HepG2 (cell line): ENCODE data around the gene PHACTR1. TPM values are rescaled to one million over a fixed set of nuclear protein-coding genes. Genes with fewer than 3 reads are reported as not detected.

Experiments
- ATAC-seq: fragments of 200-7000 bp; cut with Tn5 transposase; 3 replicates; pipeline ENCODE4 v1.9.1; 2020; ENCODE audit warnings: mild to moderate bottlenecking, moderate library complexity
- BruUV-seq: library from RNA; stranded (reverse); fragments of 400-500 nt; replicated peaks from 2 replicates; lab custom pipeline; 2021; lab: Mats Ljungman, UMichigan
- CTCF ChIA-PET: fragments of 300-600 bp; formaldehyde crosslinking; extraction: SDS; loops from one replicate; lab custom pipeline; 2021; ENCODE audit warnings: low total read pairs, inconsistent platforms, low intra/inter-chr PET ratio; lab: Yijun Ruan, JAX
- POLR2A ChIA-PET: fragments of 350-600 bp; sonication (Branson Sonifier 250); formaldehyde crosslinking; loops from one replicate; lab custom pipeline; 2020; ENCODE audit warnings: antibody characterized with exemption, inconsistent platforms; lab: Yijun Ruan, JAX
- DNase-seq: peaks from one replicate; pipeline ENCODE4 v3.0.0-alpha.2; 2015; ENCODE audit warnings: low spot score
- FAIRE-seq: peaks from 3 replicates; lab custom pipeline; 2011; peaks lifted over from hg19 to GRCh38; lab: Jason Lieb, UNC
- H2AFZ ChIP-seq: one replicate; pipeline ENCODE4 v1.6.1; 2011; ENCODE audit warnings: low read length, inconsistent platforms
- H3K27ac ChIP-seq: fragments of 300-600 bp; 3 replicates; pipeline ENCODE4 v1.8.0; 2011; ENCODE audit warnings: mixed run types, mild to moderate bottlenecking, mixed read lengths, low read length, inconsistent platforms; ENCODE audit not compliant: insufficient read depth; ENCODE audit errors: extremely low read length
- H3K27me3 ChIP-seq, 2 experiments: fragments of 200-600 bp in 1 of 2; 2 replicates in 1 of 2; 3 replicates in 1 of 2; pipeline versions ENCODE4 v1.6.0 to v1.8.0; 2011; ENCODE audit warnings: low read length in 2 of 2, mild to moderate bottlenecking in 2 of 2, moderate library complexity in 2 of 2, inconsistent platforms in 1 of 2; ENCODE audit not compliant: insufficient read depth in 2 of 2, control insufficient read depth in 1 of 2
- H3K36me3 ChIP-seq, 2 experiments: fragments of 200-600 bp in 1 of 2; replicated peaks in 1 of 2; 2 replicates in 1 of 2; 3 replicates in 1 of 2; pipeline versions ENCODE4 v1.5.1 to v1.8.0; 2011; ENCODE audit warnings: low read length in 2 of 2, inconsistent platforms in 1 of 2; ENCODE audit not compliant: insufficient read depth in 2 of 2, control insufficient read depth in 1 of 2
- H3K4me1 ChIP-seq: 2 replicates; pipeline ENCODE4 v1.5.1; 2012; ENCODE audit warnings: low read length, inconsistent platforms; ENCODE audit not compliant: insufficient read depth
- H3K4me2 ChIP-seq: 2 replicates; pipeline ENCODE4 v1.6.0; 2011; ENCODE audit warnings: low read depth, low read length, inconsistent platforms
- H3K4me3 ChIP-seq, 3 experiments: fragments of 200-600 bp in 1 of 3; sonication (generic), shearing (Covaris generic) in 1 of 3; replicated peaks in 1 of 3; 2 replicates each; pipeline ENCODE4 v1.5.1; 2011 to 2016; ENCODE audit warnings: low read length in 3 of 3, inconsistent platforms in 2 of 3, low read depth in 2 of 3, mild to moderate bottlenecking in 2 of 3, control low read depth in 1 of 3, mixed read lengths in 1 of 3; ENCODE audit not compliant: insufficient read depth in 1 of 3
- H3K79me2 ChIP-seq: one replicate; pipeline ENCODE4 v1.6.1; 2011; ENCODE audit warnings: low read length, inconsistent platforms; ENCODE audit not compliant: insufficient read depth
- H3K9ac ChIP-seq: 2 replicates; pipeline ENCODE4 v1.6.0; 2011; ENCODE audit warnings: mild to moderate bottlenecking, low read depth, low read length, inconsistent platforms; ENCODE audit not compliant: insufficient read depth
- H3K9me3 ChIP-seq: 2 replicates; pipeline ENCODE4 v1.5.1; 2012; ENCODE audit warnings: mild to moderate bottlenecking, low read length
- H4K20me1 ChIP-seq: 2 replicates; pipeline ENCODE4 v1.6.0; 2011; ENCODE audit warnings: inconsistent platforms, mild to moderate bottlenecking, low read length, moderate library complexity; ENCODE audit not compliant: insufficient read depth
- FOSL2 ChIP-seq: sonication (generic); formaldehyde crosslinking; IDR thresholded peaks from 2 replicates; pipeline ENCODE4 v1.4.0; 2020; ENCODE audit warnings: missing genetic modification reagents
- HNF4G ChIP-seq, 2 experiments: sonication (generic) in 1 of 2; formaldehyde crosslinking in 1 of 2; IDR thresholded peaks; 2 replicates each; pipeline versions ENCODE4 v1.4.0 to v1.6.1; 2011 to 2020; ENCODE audit warnings: borderline replicate concordance in 2 of 2, low read depth in 2 of 2, mild to moderate bottlenecking in 2 of 2, low read length in 1 of 2, missing genetic modification reagents in 1 of 2, moderate library complexity in 1 of 2
- MAFK ChIP-seq, 2 experiments: IDR thresholded peaks in 1 of 2; conservative IDR thresholded peaks in 1 of 2; 2 replicates each; pipeline ENCODE4 v1.6.1; 2011; ENCODE audit warnings: improper control_type of control experiment in 2 of 2, low read length in 2 of 2
- PHF20 ChIP-seq: sonication (generic); formaldehyde crosslinking; IDR thresholded peaks from 2 replicates; pipeline ENCODE4 v1.5.0; 2020; ENCODE audit warnings: mild to moderate bottlenecking, missing genetic modification reagents
- SATB2 ChIP-seq: sonication (generic); formaldehyde crosslinking; IDR thresholded peaks from 2 replicates; pipeline ENCODE4 v1.5.0; 2020; ENCODE audit warnings: missing genetic modification reagents
- SNAI1 ChIP-seq: sonication (generic); formaldehyde crosslinking; IDR thresholded peaks from 2 replicates; pipeline ENCODE4 v1.5.0; 2020; ENCODE audit warnings: mild to moderate bottlenecking, missing genetic modification reagents, borderline replicate concordance
- TRIM24 ChIP-seq: sonication (generic); formaldehyde crosslinking; IDR thresholded peaks from 2 replicates; pipeline ENCODE4 v1.8.0; 2022; ENCODE audit warnings: mild to moderate bottlenecking, missing genetic modification reagents
- ZNF496 ChIP-seq: sonication (generic); formaldehyde crosslinking; IDR thresholded peaks from 2 replicates; pipeline ENCODE4 v1.8.1; 2023; ENCODE audit warnings: mild to moderate bottlenecking, moderate library complexity, missing genetic modification reagents; ENCODE audit not compliant: insufficient replicate concordance
- ZNF605 ChIP-seq: sonication (generic); formaldehyde crosslinking; IDR thresholded peaks from 2 replicates; pipeline ENCODE4 v1.8.0; 2022; ENCODE audit warnings: mild to moderate bottlenecking, missing genetic modification reagents
- ZNF713 ChIP-seq: sonication (generic); formaldehyde crosslinking; IDR thresholded peaks from 2 replicates; pipeline ENCODE4 v1.4.0; 2020; ENCODE audit warnings: mild to moderate bottlenecking, missing genetic modification reagents
- ZNF782 ChIP-seq: sonication (generic); formaldehyde crosslinking; IDR thresholded peaks from 2 replicates; pipeline ENCODE4 v1.4.0; 2020; ENCODE audit warnings: missing genetic modification reagents, mild to moderate bottlenecking, borderline replicate concordance
- ZNF841 ChIP-seq: sonication (generic); formaldehyde crosslinking; IDR thresholded peaks from 2 replicates; pipeline ENCODE4 v1.8.1; 2023; ENCODE audit warnings: missing genetic modification reagents, borderline replicate concordance
- WGBS: methylation state at CpG from one replicate; pipeline ENCODE4 v1.1.6; 2017; ENCODE audit warnings: low lambda C conversion rate; 5-methylcytosine and 5-hydroxymethylcytosine counted together
- in situ Hi-C: cut with HindIII; loops from 2 replicates; pipeline ENCODE4 v1.10.0; 2017; ENCODE audit warnings: low pct_unique_long_range_greater_than_20kb; ENCODE audit not compliant: extremely low pct_ligation_motif_present
- intact Hi-C: fragments of 100-400 bp; cut with micrococcal nuclease; formaldehyde crosslinking; loops from one replicate; pipeline ENCODE4 v1.10.0; 2022; ENCODE audit not compliant: unreplicated experiment
- polyA plus RNA-seq, 8 experiments: library from polyadenylated mRNA; depleted of rRNA in 3 of 8; stranded (reverse) in 7 of 8; unstranded in 1 of 8; fragments of >200 nt; fragmentation: Illumina TruSeq in 4 of 8; extraction: Trizol in 4 of 8; gene quantifications; 2 replicates each; pipeline versions ENCODE4 v1.2.1 to v1.2.3, GENCODE V29; 2011 to 2016; ENCODE audit warnings: low read depth in 4 of 8, missing spikeins in 1 of 8, mixed read lengths in 1 of 8; ENCODE audit not compliant: insufficient read depth in 1 of 8
- total RNA-seq, 5 experiments: library from RNA; depleted of rRNA; stranded (reverse); fragments of >200 nt; fragmentation: Illumina TruSeq; extraction: Trizol; gene quantifications; 2 replicates each; pipeline ENCODE4 v1.2.3, GENCODE V29; 2016; ENCODE audit warnings: low read depth in 1 of 5
- TF ChIP-seq, protein P1 (sequence below): sonication (generic); formaldehyde crosslinking; IDR thresholded peaks from 2 replicates; pipeline ENCODE4 v1.4.0; 2020; ENCODE audit warnings: missing genetic modification reagents, borderline replicate concordance

PHACTR1 gene
- total and polyA plus RNA-seq, 2 of the 13 experiments (the other 11 are each of a cell fraction or from before 2014, with no cell fraction given), result 0.09 TPM; not detected in 1

DNA sequence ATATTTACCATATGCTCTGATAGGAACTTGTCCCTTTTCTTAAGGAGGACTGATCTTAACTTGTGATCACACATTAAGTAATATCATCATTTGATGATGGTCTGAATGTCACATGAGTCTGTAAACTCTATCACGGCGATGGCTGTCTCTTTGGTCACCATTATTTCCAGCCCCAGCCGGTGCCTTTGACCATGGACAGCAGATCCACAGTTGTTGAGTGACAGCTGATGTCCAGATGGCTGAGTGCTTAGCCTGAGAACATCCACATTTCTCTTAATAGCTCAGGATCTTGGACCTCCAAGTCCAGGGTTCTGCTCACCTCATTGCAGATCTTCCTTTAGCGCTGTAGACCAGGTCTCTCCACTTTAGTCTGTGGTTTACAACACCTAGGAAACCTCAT lies 440.7 kb downstream of the PHACTR1 start:
- H3K4me1 ChIP-seq, result no peaks in the 10 kb centered on the region
- no peak overlapping the region for H3K4me2 ChIP-seq
- peaks cover 4 to 17% of the 10 kb centered on the region in 2 experiments; a peak in 3 of 5 replicates for H3K27me3 ChIP-seq
- H3K9ac ChIP-seq, result no peak overlapping the region
- no peaks in the 10 kb centered on the region for H3K79me2 ChIP-seq
- TF ChIP-seq SNAI1 (CRISPR knock-in tag), result no peak
- TF ChIP-seq HNF4G (IDR thresholded peaks at IDR 0.05; ENCODE audit: borderline replicate concordance, low read depth, low read length), result no peak
- TF ChIP-seq HNF4G (CRISPR knock-in tag; IDR thresholded peaks at IDR 0.05; ENCODE audit: borderline replicate concordance, low read depth), result no peak
- TF ChIP-seq ZNF496 (CRISPR knock-in tag), result no peak
- H3K9me3 ChIP-seq, result no peaks in the 10 kb centered on the region
- no peak overlapping the region for H2AFZ ChIP-seq
- in situ Hi-C loops (no loop called here), intact Hi-C loops (no loop called here)
- ATAC-seq (no peak), FAIRE-seq (no peak), DNase-seq (no peak)
- 66% methylated on average over 4 of the region's 4 CpGs for WGBS
- no TSS peak for BruUV-seq
- no peaks in the 10 kb centered on the region for H4K20me1 ChIP-seq
- POLR2A ChIA-PET, result no interaction called here
- H3K4me3 ChIP-seq, result no peak overlapping the region
- no peaks in the 10 kb centered on the region for H3K36me3 ChIP-seq
- no peak overlapping the region for H3K27ac ChIP-seq
- CTCF ChIA-PET, result no interaction called here

DNA sequence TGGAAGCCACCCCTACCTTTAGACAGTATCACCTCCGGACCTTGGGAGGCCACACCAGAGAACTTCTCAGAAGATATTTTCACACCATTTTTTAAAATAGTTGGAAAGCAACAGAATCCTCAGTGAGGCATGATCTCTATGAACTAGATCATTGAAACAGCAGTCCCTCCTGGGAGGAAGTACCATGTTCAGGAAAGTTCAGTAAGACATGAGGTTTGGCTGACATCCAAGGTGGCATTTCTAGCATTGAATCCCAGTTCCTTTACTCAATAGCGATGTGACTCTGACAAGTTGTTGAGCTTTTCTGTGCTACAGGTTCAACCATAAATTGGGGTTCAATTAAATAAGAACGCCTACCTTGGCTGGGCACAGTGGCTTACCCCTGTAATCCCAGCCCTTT lies 442.7 kb downstream of the PHACTR1 start:
- intact Hi-C loops, result no loop called here
- in situ Hi-C loops, result no loop called here
- Histone ChIP-seq H3K36me3 (no peaks in the 10 kb centered on the region), H3K4me3 (no peak overlapping the region), H2AFZ (no peak overlapping the region), H3K4me2 (no peak overlapping the region), H3K4me1 (no peaks in the 10 kb centered on the region), H3K9me3 (no peaks in the 10 kb centered on the region), H3K27me3 (peaks cover 2 to 22% of the 10 kb centered on the region in 2 experiments; a peak in 3 of 5 replicates), H3K27ac (no peak overlapping the region), H3K9ac (no peak overlapping the region), H3K79me2 (no peaks in the 10 kb centered on the region), H4K20me1 (no peaks in the 10 kb centered on the region)
- no peak for DNase-seq
- FAIRE-seq, result no peak
- 29% methylated on average over 3 of the region's 3 CpGs for WGBS
- BruUV-seq, result no TSS peak
- POLR2A ChIA-PET, result no interaction called here
- CTCF ChIA-PET, result no interaction called here
- ATAC-seq, result no peak
- TF ChIP-seq ZNF782 (CRISPR knock-in tag), result no peak
- no peak for TF ChIP-seq ZNF713 (CRISPR knock-in tag)
- no peak for TF ChIP-seq ZNF841 (CRISPR knock-in tag)
- no peak for TF ChIP-seq PHF20 (CRISPR knock-in tag)
- no peak for TF ChIP-seq ZNF605 (CRISPR knock-in tag)
- TF ChIP-seq SATB2 (CRISPR knock-in tag), result no peak
- no peak for TF ChIP-seq MAFK (conservative IDR thresholded peaks at IDR 0.05 in 1 of 2, IDR thresholded peaks at IDR 0.05 in 1 of 2; ENCODE audit: low read length in 2 of 2)
- TF ChIP-seq FOSL2 (CRISPR knock-in tag), result no peak
- TF ChIP-seq, protein P1, sequence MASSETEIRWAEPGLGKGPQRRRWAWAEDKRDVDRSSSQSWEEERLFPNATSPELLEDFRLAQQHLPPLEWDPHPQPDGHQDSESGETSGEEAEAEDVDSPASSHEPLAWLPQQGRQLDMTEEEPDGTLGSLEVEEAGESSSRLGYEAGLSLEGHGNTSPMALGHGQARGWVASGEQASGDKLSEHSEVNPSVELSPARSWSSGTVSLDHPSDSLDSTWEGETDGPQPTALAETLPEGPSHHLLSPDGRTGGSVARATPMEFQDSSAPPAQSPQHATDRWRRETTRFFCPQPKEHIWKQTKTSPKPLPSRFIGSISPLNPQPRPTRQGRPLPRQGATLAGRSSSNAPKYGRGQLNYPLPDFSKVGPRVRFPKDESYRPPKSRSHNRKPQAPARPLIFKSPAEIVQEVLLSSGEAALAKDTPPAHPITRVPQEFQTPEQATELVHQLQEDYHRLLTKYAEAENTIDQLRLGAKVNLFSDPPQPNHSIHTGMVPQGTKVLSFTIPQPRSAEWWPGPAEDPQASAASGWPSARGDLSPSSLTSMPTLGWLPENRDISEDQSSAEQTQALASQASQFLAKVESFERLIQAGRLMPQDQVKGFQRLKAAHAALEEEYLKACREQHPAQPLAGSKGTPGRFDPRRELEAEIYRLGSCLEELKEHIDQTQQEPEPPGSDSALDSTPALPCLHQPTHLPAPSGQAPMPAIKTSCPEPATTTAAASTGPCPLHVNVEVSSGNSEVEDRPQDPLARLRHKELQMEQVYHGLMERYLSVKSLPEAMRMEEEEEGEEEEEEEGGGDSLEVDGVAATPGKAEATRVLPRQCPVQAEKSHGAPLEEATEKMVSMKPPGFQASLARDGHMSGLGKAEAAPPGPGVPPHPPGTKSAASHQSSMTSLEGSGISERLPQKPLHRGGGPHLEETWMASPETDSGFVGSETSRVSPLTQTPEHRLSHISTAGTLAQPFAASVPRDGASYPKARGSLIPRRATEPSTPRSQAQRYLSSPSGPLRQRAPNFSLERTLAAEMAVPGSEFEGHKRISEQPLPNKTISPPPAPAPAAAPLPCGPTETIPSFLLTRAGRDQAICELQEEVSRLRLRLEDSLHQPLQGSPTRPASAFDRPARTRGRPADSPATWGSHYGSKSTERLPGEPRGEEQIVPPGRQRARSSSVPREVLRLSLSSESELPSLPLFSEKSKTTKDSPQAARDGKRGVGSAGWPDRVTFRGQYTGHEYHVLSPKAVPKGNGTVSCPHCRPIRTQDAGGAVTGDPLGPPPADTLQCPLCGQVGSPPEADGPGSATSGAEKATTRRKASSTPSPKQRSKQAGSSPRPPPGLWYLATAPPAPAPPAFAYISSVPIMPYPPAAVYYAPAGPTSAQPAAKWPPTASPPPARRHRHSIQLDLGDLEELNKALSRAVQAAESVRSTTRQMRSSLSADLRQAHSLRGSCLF (CRISPR knock-in tag), result no peak
- TF ChIP-seq TRIM24 (CRISPR knock-in tag), result no peak
